Transverse colon (tissue), 4 donors: Measurements from ENCODE around the gene SLC6A13. TPM values are rescaled to one million over a fixed set of nuclear protein-coding genes. Genes with fewer than 3 reads are reported as not detected.

Experiments
- DNase-seq: peaks from one replicate; pipeline ENCODE4 v3.0.0-alpha.2; 2019
- H3K27ac ChIP-seq, 4 donors: fragments of 200-600 bp; sonication (generic); 2 replicates each; pipeline ENCODE4 v1.5.1; 2016 to 2018; ENCODE audit warnings: inconsistent platforms in 4 of 4
- H3K27me3 ChIP-seq: fragments of 200-600 bp; sonication (generic); 2 replicates; pipeline ENCODE4 v1.5.1; 2017; ENCODE audit warnings: inconsistent platforms
- H3K36me3 ChIP-seq, 4 donors: fragments of 200-600 bp; sonication (generic); 2 replicates each; pipeline ENCODE4 v1.5.1; 2017 to 2019; ENCODE audit warnings: inconsistent platforms in 4 of 4
- H3K4me1 ChIP-seq, 4 donors: fragments of 200-600 bp; sonication (generic); 2 replicates each; pipeline ENCODE4 v1.5.1; 2017 to 2020; ENCODE audit warnings: inconsistent platforms in 4 of 4
- H3K4me3 ChIP-seq, 4 donors: fragments of 200-600 bp; sonication (generic); 1 replicate in 1 of 4; 2 replicates in 3 of 4; pipeline versions ENCODE4 v1.5.1 to v1.6.1; 2017 to 2019; ENCODE audit warnings: inconsistent platforms in 4 of 4
- H3K9me3 ChIP-seq, 2 donors: fragments of 200-600 bp; sonication (generic); 2 replicates each; pipeline ENCODE4 v1.5.1; 2017 to 2019; ENCODE audit warnings: inconsistent platforms in 2 of 2
- EP300 ChIP-seq: sonication (generic); formaldehyde crosslinking; IDR thresholded peaks from one replicate; pipeline ENCODE4 v1.6.1; 2017; ENCODE audit warnings: antibody characterized with exemption, low read depth
- POLR2A ChIP-seq: fragments of 450-650 bp; IDR thresholded peaks from one replicate; pipeline ENCODE4 v1.6.1; 2016; ENCODE audit warnings: antibody characterized with exemption, mild to moderate bottlenecking, moderate library complexity
- POLR2AphosphoS5 ChIP-seq, 3 donors: sonication (generic); formaldehyde crosslinking; IDR thresholded peaks; one replicate each; pipeline ENCODE4 v1.6.1; 2016; ENCODE audit warnings: antibody characterized with exemption in 3 of 3
- WGBS, 2 donors: methylation state at CpG; one replicate each; pipeline ENCODE4 v1.1.5; 2018; ENCODE audit warnings: low coverage in 1 of 2; 5-methylcytosine and 5-hydroxymethylcytosine counted together
- in situ Hi-C, 4 donors: fragments of 200-750 bp; cut with MboI; loops; one replicate each; pipeline versions ENCODE4 v1.15.0 to v1.15.1; 2017; ENCODE audit warnings: low sequenced_read_pairs in 3 of 4, low pct_ligation_motif_present in 1 of 4, low pct_unique_long_range_greater_than_20kb in 1 of 4
- intact Hi-C: fragments of 100-400 bp; cut with DNase I; formaldehyde crosslinking; loops from one replicate; pipeline ENCODE4 v1.15.1; 2023; ENCODE audit warnings: low total_unique reads
- total RNA-seq, 4 donors: library from RNA; depleted of rRNA; stranded (reverse); fragments of >200 nt; gene quantifications; one replicate each; pipeline ENCODE4 v1.1.0, GENCODE V29; 2016
- TF ChIP-seq, protein P1 (sequence below), 5 experiments: fragments of 200-600 bp in 3 of 5; fragments of 450-650 bp in 2 of 5; sonication (generic) in 3 of 5; IDR thresholded peaks; 1 replicate in 2 of 5; 2 replicates in 3 of 5; pipeline ENCODE4 v1.5.1; 2016 to 2017; ENCODE audit warnings: antibody characterized with exemption in 5 of 5, inconsistent platforms in 3 of 5, mild to moderate bottlenecking in 2 of 5, moderate library complexity in 1 of 5

The SLC6A13 gene
- total RNA-seq, 4 donors from 2014 or later = not detected

DNA sequence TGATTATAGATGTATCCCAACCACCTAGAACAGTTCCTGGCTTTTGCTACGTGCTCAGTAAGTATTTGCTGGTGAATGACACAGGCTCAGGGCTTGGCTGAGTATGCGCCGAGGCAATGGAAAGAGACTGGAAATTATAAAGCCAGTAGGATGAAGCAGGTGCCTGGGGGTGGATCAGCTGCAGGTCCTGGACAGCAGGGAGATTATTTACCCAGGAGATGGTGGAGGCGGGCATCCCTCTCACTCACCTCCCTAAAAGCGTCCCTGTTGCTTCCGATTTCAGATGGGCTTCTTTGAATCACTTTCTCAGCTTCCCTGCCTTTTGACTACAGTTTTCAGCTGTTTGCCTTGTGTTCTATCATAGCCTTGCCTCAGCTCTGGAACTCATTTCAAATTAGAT is 6.4 kb downstream of the SLC6A13 start:
- Histone ChIP-seq H3K36me3 (no peaks in the 10 kb centered on the region), H3K4me1 (no peaks in the 10 kb centered on the region), H3K27me3 (peaks cover 23% of the 10 kb centered on the region), H3K4me3 (no peak overlapping the region), H3K9me3 (no peaks in the 10 kb centered on the region), H3K27ac (no peak overlapping the region)
- 80 to 95% methylated on average over 5 to 6 of the region's 6 CpGs for WGBS, 2 donors
- TF ChIP-seq POLR2A (no peak), EP300 (no peak), POLR2AphosphoS5 (IDR thresholded peaks at IDR 0.05) (no peak)
- TF ChIP-seq, protein P1, sequence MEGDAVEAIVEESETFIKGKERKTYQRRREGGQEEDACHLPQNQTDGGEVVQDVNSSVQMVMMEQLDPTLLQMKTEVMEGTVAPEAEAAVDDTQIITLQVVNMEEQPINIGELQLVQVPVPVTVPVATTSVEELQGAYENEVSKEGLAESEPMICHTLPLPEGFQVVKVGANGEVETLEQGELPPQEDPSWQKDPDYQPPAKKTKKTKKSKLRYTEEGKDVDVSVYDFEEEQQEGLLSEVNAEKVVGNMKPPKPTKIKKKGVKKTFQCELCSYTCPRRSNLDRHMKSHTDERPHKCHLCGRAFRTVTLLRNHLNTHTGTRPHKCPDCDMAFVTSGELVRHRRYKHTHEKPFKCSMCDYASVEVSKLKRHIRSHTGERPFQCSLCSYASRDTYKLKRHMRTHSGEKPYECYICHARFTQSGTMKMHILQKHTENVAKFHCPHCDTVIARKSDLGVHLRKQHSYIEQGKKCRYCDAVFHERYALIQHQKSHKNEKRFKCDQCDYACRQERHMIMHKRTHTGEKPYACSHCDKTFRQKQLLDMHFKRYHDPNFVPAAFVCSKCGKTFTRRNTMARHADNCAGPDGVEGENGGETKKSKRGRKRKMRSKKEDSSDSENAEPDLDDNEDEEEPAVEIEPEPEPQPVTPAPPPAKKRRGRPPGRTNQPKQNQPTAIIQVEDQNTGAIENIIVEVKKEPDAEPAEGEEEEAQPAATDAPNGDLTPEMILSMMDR (IDR thresholded peaks at IDR 0.05) = no peak
- no peak for DNase-seq
- intact Hi-C loops = no loop called here
- in situ Hi-C loops = no loop called here

DNA sequence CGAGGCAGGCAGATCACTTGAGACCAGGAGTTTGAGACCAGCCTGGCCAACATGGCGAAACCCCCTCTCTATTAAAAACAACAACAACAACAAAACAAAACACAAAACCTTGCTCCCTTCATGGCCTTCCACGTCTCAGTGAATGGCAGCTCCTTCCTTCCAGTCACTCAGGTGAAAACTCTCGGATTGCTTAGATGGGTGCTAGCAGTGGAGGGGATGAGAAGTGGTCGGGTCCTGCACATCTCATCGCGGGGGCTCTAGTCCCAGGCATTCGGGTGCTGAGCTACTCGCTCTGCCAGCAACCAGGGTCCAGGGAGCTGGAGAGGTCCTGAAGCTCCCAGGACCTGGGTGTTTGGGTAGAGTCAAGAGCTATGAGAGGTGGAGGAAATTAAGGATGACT is 7.7 kb downstream of the SLC6A13 start:
- intact Hi-C loops (no loop called here), in situ Hi-C loops (no loop called here)
- Histone ChIP-seq H3K9me3 (no peaks in the 10 kb centered on the region), H3K36me3 (no peaks in the 10 kb centered on the region), H3K27me3 (peaks cover 19% of the 10 kb centered on the region), H3K4me1 (no peaks in the 10 kb centered on the region), H3K4me3 (no peak overlapping the region), H3K27ac (no peak overlapping the region)
- DNase-seq = no peak
- TF ChIP-seq POLR2AphosphoS5 (IDR thresholded peaks at IDR 0.05) (no peak), EP300 (no peak), POLR2A (no peak)
- TF ChIP-seq, protein P1 (IDR thresholded peaks at IDR 0.05) = no peak
- WGBS, 2 donors = 82% methylated on average over 7 to 9 of the region's 9 CpGs

DNA sequence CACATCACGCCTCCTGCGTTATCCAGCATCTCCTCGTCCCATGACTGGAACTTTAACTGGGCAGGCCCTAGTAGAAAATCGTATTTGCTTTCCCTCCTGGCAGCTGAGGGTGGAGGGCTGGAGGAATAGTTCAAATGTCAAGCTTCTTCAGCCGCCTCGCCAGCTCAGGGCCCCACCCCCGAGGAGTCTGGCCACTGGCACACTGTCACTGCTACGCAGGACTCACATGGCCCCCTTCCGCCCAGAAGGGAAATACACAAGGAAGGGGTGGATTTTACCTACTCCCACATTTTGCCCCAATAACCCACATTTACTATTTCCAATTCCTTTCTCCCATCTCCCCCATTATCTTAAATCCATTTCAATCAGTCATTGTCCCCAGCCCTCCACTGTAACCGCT is 8.6 kb downstream of the SLC6A13 start:
- TF ChIP-seq EP300 = no peak
- TF ChIP-seq POLR2A = no peak
- no peak for TF ChIP-seq POLR2AphosphoS5 (IDR thresholded peaks at IDR 0.05)
- TF ChIP-seq, protein P1 (IDR thresholded peaks at IDR 0.05) = no peak
- H3K27me3 ChIP-seq = peaks cover 16% of the 10 kb centered on the region
- WGBS, 2 donors = 68 to 82% methylated on average over 1 to 10 of the region's 10 CpGs
- no peak overlapping the region for H3K4me3 ChIP-seq
- intact Hi-C loops = no loop called here
- DNase-seq = no peak
- no peaks in the 10 kb centered on the region for H3K4me1 ChIP-seq
- no peak overlapping the region for H3K27ac ChIP-seq
- H3K36me3 ChIP-seq = no peaks in the 10 kb centered on the region
- in situ Hi-C loops = no loop called here
- no peaks in the 10 kb centered on the region for H3K9me3 ChIP-seq

DNA sequence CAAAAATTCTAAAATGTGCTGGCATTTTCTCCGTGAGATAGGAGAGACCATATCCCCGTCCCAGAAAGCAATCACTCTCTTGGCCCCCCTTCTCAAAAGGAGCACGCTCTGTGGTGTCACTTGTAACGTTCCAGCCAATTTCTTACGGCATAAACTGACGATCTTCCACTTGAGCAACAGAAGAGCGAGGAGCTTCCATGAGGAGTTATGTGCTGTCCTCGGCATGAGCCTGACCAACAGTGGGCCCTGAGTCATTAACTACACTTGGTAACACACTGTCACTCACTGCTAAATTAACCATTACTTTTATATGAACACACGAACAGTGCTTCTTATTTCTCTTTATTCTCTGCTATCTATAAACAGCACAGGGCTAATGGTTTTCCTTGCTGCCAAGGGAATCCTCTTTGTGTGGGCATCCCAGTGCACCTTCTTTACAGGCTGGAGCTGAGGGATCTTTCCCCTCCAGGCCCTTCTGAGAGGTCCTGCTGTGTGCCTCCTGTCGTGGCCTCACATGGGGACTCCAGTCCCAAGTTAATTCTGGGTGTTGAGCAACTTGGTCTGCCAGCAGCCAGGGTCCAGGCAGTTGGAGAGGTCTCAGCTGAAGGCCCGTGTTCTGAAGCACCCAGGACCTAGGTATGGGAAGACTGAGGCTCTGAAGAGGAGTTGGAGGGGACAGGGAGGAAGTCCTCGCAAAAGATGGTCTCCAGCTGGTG is 9.4 kb downstream of the SLC6A13 start:
- DNase-seq = no peak
- no peaks in the 10 kb centered on the region for H3K4me1 ChIP-seq
- intact Hi-C loops = no loop called here
- in situ Hi-C loops = no loop called here
- no peaks in the 10 kb centered on the region for H3K9me3 ChIP-seq
- H3K4me3 ChIP-seq = no peak overlapping the region
- no peak overlapping the region for H3K27ac ChIP-seq
- TF ChIP-seq EP300 = no peak
- no peak for TF ChIP-seq POLR2AphosphoS5 (IDR thresholded peaks at IDR 0.05)
- no peak for TF ChIP-seq POLR2A
- TF ChIP-seq, protein P1 (IDR thresholded peaks at IDR 0.05) = no peak
- no peaks in the 10 kb centered on the region for H3K36me3 ChIP-seq
- WGBS, 2 donors = 46 to 77% methylated on average over 2 to 12 of the region's 12 CpGs
- H3K27me3 ChIP-seq = peaks cover 11% of the 10 kb centered on the region
